Nephron progenitor cell (in vitro differentiated cells): Measurements from ENCODE around the gene HLA-DQB1.

Experiments
- DNase-seq: peaks from one replicate; pipeline ENCODE4 v3.0.0; 2021
- H3K27ac Mint-ChIP-seq: 2 replicates; pipeline ENCODE4 v1.8.0; 2021; ENCODE audit warnings: mild to moderate bottlenecking, moderate library complexity, mixed read lengths
- H3K27me3 Mint-ChIP-seq: 2 replicates; pipeline ENCODE4 v1.8.0; 2021; ENCODE audit warnings: mild to moderate bottlenecking, low read depth, mixed read lengths; ENCODE audit not compliant: poor library complexity
- H3K36me3 Mint-ChIP-seq: 2 replicates; pipeline ENCODE4 v1.8.0; 2021; ENCODE audit warnings: low read depth, mixed read lengths
- H3K4me1 Mint-ChIP-seq: 2 replicates; pipeline ENCODE4 v1.8.0; 2021; ENCODE audit warnings: mixed read lengths
- H3K4me3 Mint-ChIP-seq: 2 replicates; pipeline ENCODE4 v1.8.0; 2021; ENCODE audit warnings: mild to moderate bottlenecking, moderate library complexity, mixed read lengths
- H3K9me3 Mint-ChIP-seq: 2 replicates; pipeline ENCODE4 v1.8.0; 2021; ENCODE audit warnings: mild to moderate bottlenecking, moderate library complexity, mixed read lengths
- CTCF ChIP-seq: fragments of 200-600 bp; sonication (generic); IDR thresholded peaks from 2 replicates; pipeline ENCODE4 v1.5.0; 2021; ENCODE audit warnings: antibody characterized with exemption

Gene HLA-DQB1

GRCh38 chr6:32623693-32624092 lies 42.8 kb downstream of the HLA-DQB1 start:
- Mint-ChIP-seq H3K4me3 (no peak overlapping the region), H3K36me3 (no peaks in the 10 kb centered on the region), H3K27ac (no peak overlapping the region), H3K27me3 (no peaks in the 10 kb centered on the region), H3K9me3 (peaks cover 2% of the 10 kb centered on the region), H3K4me1 (no peaks in the 10 kb centered on the region)
- TF ChIP-seq CTCF = no peak
- DNase-seq = no peak

- H3K27ac Mint-ChIP-seq = no peak overlapping the region
- peak; percentile 63 for TF ChIP-seq CTCF
- DNase-seq = peak; percentile 35
- no peaks in the 10 kb centered on the region for H3K27me3 Mint-ChIP-seq
- H3K4me1 Mint-ChIP-seq = no peaks in the 10 kb centered on the region
- peaks cover 4% of the 10 kb centered on the region for H3K36me3 Mint-ChIP-seq
- H3K4me3 Mint-ChIP-seq = no peak overlapping the region
- H3K9me3 Mint-ChIP-seq = peaks cover 11% of the 10 kb centered on the region
These were observed 43.7 kb downstream of the HLA-DQB1 start for GRCh38 chr6:32622545-32623401.

GRCh38 chr6:32621372-32621771 lies 45.1 kb downstream of the HLA-DQB1 start:
- peaks cover 7% of the 10 kb centered on the region for H3K4me1 Mint-ChIP-seq
- no peak overlapping the region for H3K4me3 Mint-ChIP-seq
- TF ChIP-seq CTCF = no peak
- DNase-seq = no peak
- H3K36me3 Mint-ChIP-seq = peaks cover 4% of the 10 kb centered on the region
- H3K27ac Mint-ChIP-seq = no peak overlapping the region
- no peaks in the 10 kb centered on the region for H3K27me3 Mint-ChIP-seq
- peaks cover 22% of the 10 kb centered on the region for H3K9me3 Mint-ChIP-seq

GRCh38 chr6:32617751-32618150 lies 48.7 kb downstream of the HLA-DQB1 start:
- H3K4me3 Mint-ChIP-seq = no peak overlapping the region
- peaks cover 3% of the 10 kb centered on the region for H3K27me3 Mint-ChIP-seq
- peaks cover 23% of the 10 kb centered on the region for H3K9me3 Mint-ChIP-seq
- H3K36me3 Mint-ChIP-seq = peaks cover 4% of the 10 kb centered on the region
- no peak for TF ChIP-seq CTCF
- no peak for DNase-seq
- no peak overlapping the region for H3K27ac Mint-ChIP-seq
- peaks cover 7% of the 10 kb centered on the region for H3K4me1 Mint-ChIP-seq

- no peak for DNase-seq
- Mint-ChIP-seq H3K4me3 (no peak overlapping the region), H3K9me3 (peaks cover 23% of the 10 kb centered on the region), H3K27ac (no peak overlapping the region), H3K36me3 (peaks cover 4% of the 10 kb centered on the region), H3K27me3 (peaks cover 6% of the 10 kb centered on the region), H3K4me1 (peaks cover 7% of the 10 kb centered on the region)
- no peak for TF ChIP-seq CTCF
These were observed 50.4 kb downstream of the HLA-DQB1 start for GRCh38 chr6:32615885-32616532.
